Gastrocnemius medialis (tissue), 4 donors: ENCODE data around the gene NFRKB. TPM values are rescaled to one million over a fixed set of nuclear protein-coding genes. Genes with fewer than 3 reads are reported as not detected.

Experiments
- ATAC-seq, 2 donors: fragments of 150-250 bp; one replicate each; pipeline ENCODE4 v1.9.1; 2016
- DNase-seq, 2 donors: peaks; one replicate each; pipeline ENCODE4 v3.0.0-alpha.2; 2019
- H3K27ac ChIP-seq, 4 donors: fragments of 200-600 bp; sonication (generic); 1 replicate in 1 of 4; 2 replicates in 3 of 4; pipeline ENCODE4 v1.5.1; 2016 to 2018; ENCODE audit warnings: mild to moderate bottlenecking in 2 of 4, moderate library complexity in 1 of 4
- H3K27me3 ChIP-seq, 3 donors: fragments of 200-600 bp; sonication (generic) in 2 of 3; 1 replicate in 1 of 3; 2 replicates in 2 of 3; pipeline versions ENCODE4 v1.5.1 to v1.6.0; 2016 to 2019; ENCODE audit warnings: mild to moderate bottlenecking in 1 of 3, moderate library complexity in 1 of 3
- H3K36me3 ChIP-seq, 2 donors: fragments of 200-600 bp; sonication (generic) in 1 of 2; one replicate each; pipeline ENCODE4 v1.5.1; 2017 to 2018
- H3K4me1 ChIP-seq, 2 donors: fragments of 200-600 bp; sonication (generic) in 1 of 2; one replicate each; pipeline ENCODE4 v1.5.1; 2016 to 2017; ENCODE audit warnings: mild to moderate bottlenecking in 2 of 2
- H3K4me3 ChIP-seq, 4 donors: fragments of 200-600 bp; sonication (generic) in 3 of 4; 1 replicate in 1 of 4; 2 replicates in 3 of 4; pipeline ENCODE4 v1.5.1; 2016 to 2019; ENCODE audit warnings: mild to moderate bottlenecking in 2 of 4
- H3K9me3 ChIP-seq, 3 donors: fragments of 200-600 bp; sonication (generic) in 2 of 3; 1 replicate in 1 of 3; 2 replicates in 2 of 3; pipeline ENCODE4 v1.5.1; 2016 to 2019
- POLR2A ChIP-seq, 2 donors: fragments of 450-650 bp; IDR thresholded peaks; one replicate each; pipeline ENCODE4 v1.6.1; 2017; ENCODE audit warnings: antibody characterized with exemption in 2 of 2, mild to moderate bottlenecking in 2 of 2, moderate library complexity in 2 of 2
- in situ Hi-C, 4 donors: fragments of 200-750 bp; cut with MboI; loops; one replicate each; pipeline versions ENCODE4 v1.15.0 to v1.8.0; 2017; ENCODE audit warnings: low sequenced_read_pairs in 4 of 4
- intact Hi-C: fragments of 100-400 bp; cut with DNase I; formaldehyde crosslinking; loops from one replicate; pipeline ENCODE4 v1.15.1; 2023; ENCODE audit warnings: low total_unique reads
- total RNA-seq, 4 donors: library from RNA; depleted of rRNA; stranded (reverse); fragments of >200 nt; gene quantifications; one replicate each; pipeline versions ENCODE4 v1.1.0 to v1.2.3, GENCODE V29; 2016
- TF ChIP-seq, protein P1 (sequence below), 5 experiments: fragments of 450-650 bp in 3 of 5; fragments of 200-600 bp in 2 of 5; sonication (generic) in 2 of 5; IDR thresholded peaks in 4 of 5; conservative IDR thresholded peaks in 1 of 5; 1 replicate in 4 of 5; 2 replicates in 1 of 5; pipeline ENCODE4 v1.5.1; 2016 to 2019; ENCODE audit warnings: antibody characterized with exemption in 5 of 5, mild to moderate bottlenecking in 3 of 5, moderate library complexity in 3 of 5

Gene NFRKB
- total RNA-seq, 4 donors from 2014 or later: 22.5 to 34.3 (median 23.4) TPM

DNA sequence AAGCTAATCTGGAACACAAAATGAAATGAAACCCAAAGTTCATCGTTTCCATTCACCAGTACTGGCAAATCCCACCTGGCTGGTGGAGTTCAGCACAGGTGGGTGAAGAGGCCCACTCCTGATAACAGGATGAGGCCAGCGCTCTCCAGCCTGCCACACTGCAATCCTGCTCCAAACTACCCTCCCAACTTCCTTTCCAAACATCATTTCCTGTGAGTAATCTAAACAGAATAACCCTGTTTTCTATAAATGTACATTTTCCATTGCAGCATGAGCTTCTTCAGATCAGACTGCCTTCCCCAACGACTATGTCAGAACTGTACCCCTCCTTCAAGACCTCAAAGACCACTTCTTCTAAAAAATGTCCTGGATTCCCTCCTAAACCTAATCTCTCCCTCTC lies 15.9 kb upstream of the NFRKB start:
- intact Hi-C loops (no loop called here), in situ Hi-C loops (no loop called here)
- ATAC-seq: no peak
- Histone ChIP-seq H3K27me3 (no peaks in the 10 kb centered on the region), H3K9me3 (no peaks in the 10 kb centered on the region), H3K4me3 (no peak overlapping the region), H3K36me3 (peaks cover 2 to 56% of the 10 kb centered on the region in 2 donors), H3K27ac (no peak overlapping the region), H3K4me1 (no peaks in the 10 kb centered on the region)
- no peak for DNase-seq
- TF ChIP-seq, protein P1, sequence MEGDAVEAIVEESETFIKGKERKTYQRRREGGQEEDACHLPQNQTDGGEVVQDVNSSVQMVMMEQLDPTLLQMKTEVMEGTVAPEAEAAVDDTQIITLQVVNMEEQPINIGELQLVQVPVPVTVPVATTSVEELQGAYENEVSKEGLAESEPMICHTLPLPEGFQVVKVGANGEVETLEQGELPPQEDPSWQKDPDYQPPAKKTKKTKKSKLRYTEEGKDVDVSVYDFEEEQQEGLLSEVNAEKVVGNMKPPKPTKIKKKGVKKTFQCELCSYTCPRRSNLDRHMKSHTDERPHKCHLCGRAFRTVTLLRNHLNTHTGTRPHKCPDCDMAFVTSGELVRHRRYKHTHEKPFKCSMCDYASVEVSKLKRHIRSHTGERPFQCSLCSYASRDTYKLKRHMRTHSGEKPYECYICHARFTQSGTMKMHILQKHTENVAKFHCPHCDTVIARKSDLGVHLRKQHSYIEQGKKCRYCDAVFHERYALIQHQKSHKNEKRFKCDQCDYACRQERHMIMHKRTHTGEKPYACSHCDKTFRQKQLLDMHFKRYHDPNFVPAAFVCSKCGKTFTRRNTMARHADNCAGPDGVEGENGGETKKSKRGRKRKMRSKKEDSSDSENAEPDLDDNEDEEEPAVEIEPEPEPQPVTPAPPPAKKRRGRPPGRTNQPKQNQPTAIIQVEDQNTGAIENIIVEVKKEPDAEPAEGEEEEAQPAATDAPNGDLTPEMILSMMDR (IDR thresholded peaks at IDR 0.05 in 4 of 5, conservative IDR thresholded peaks at IDR 0.05 in 1 of 5): no peak
- TF ChIP-seq POLR2A (IDR thresholded peaks at IDR 0.05): no peak

DNA sequence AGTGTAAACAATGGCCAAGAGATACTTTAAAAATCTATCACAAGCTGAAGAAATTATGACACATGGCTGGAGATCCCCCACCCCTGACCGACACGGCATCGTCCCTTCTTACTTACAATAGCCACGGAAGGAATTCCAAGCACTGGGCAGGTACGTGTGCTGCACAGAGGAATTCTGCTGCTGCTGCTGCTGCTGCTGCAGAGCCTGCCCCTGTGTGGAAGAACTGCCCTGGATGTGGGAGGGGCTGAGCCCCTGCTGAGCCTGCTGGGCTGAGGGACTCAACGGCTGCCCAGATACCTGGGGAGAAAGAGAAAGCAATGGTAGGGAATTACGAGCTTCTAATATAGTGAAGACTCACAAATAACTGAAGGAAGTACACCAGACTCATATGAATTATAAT lies 15.0 kb upstream of the NFRKB start:
- Histone ChIP-seq H3K9me3 (no peaks in the 10 kb centered on the region), H3K4me3 (no peak overlapping the region), H3K36me3 (peaks cover 2 to 54% of the 10 kb centered on the region in 2 donors), H3K27ac (no peak overlapping the region), H3K4me1 (no peaks in the 10 kb centered on the region), H3K27me3 (no peaks in the 10 kb centered on the region)
- in situ Hi-C loops: no loop called here
- DNase-seq (no peak), ATAC-seq (no peak)
- TF ChIP-seq POLR2A (IDR thresholded peaks at IDR 0.05): no peak
- TF ChIP-seq, protein P1 (IDR thresholded peaks at IDR 0.05 in 4 of 5, conservative IDR thresholded peaks at IDR 0.05 in 1 of 5): no peak
- intact Hi-C loops: no loop called here

DNA sequence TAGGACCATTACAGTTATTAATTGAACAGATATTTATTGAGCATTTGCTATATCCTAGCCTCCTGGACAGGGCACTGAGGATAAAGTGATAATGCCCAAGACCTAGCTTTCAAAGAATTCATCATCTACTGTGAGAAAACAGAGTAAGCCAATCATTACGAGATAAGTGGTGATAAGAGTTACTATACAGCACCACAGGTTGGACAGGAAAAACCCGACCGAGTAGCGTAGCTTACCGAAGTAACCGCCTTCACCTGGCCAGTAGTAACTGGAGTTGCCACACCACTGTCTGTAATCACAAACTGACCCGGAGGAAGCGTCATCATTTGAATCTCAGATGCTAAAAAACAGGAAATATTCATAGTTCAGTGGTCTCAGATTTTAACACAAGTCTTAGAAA lies 10.0 kb upstream of the NFRKB start:
- no peaks in the 10 kb centered on the region for H3K27me3 ChIP-seq
- DNase-seq (no peak), ATAC-seq (no peak)
- peaks cover 0 to 65% of the 10 kb centered on the region in 2 donors for H3K36me3 ChIP-seq
- TF ChIP-seq, protein P1 (IDR thresholded peaks at IDR 0.05 in 4 of 5, conservative IDR thresholded peaks at IDR 0.05 in 1 of 5): no peak
- TF ChIP-seq POLR2A (IDR thresholded peaks at IDR 0.05): no peak
- H3K9me3 ChIP-seq: no peaks in the 10 kb centered on the region
- H3K27ac ChIP-seq: no peak overlapping the region
- in situ Hi-C loops (no loop called here), intact Hi-C loops (no loop called here)
- H3K4me3 ChIP-seq: no peak overlapping the region
- H3K4me1 ChIP-seq: no peaks in the 10 kb centered on the region

DNA sequence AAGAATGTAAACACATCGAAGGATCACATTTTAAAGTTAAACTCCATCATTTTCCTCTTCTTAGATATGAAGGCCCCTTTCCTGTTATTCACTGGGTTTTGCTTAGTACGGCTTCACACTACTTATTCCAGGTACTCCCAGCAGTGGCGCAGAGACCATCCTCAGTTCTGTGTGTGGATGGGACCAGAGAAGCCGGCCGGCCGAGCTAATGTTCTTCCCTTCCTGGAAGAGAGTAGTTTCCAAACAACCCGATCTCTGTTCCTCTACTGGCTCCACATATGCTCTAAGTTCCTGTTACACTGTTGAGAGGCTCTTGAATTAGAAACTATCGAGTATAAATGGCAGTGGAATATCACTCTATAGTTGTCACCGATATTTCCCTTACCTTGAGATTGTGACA lies 684 bp upstream of the NFRKB start:
- TF ChIP-seq, protein P1 (IDR thresholded peaks at IDR 0.05 in 4 of 5, conservative IDR thresholded peaks at IDR 0.05 in 1 of 5): no peak
- TF ChIP-seq POLR2A (IDR thresholded peaks at IDR 0.05): no peak
- peaks cover 13 to 18% of the 10 kb centered on the region in 2 donors for H3K4me1 ChIP-seq
- H3K36me3 ChIP-seq: peaks cover 0 to 28% of the 10 kb centered on the region in 2 donors
- intact Hi-C loops (loop anchor here (5.0 kb wide), 1 partner anchor 171 kb away; the partner anchor contains the start of gene APLP2), in situ Hi-C loops (loop anchor here (25.0 kb wide), 1 partner anchor 1016 kb away; the partner anchor contains the start of gene SNX19 (in 4 of the 4))
- H3K27me3 ChIP-seq: no peaks in the 10 kb centered on the region
- DNase-seq (no peak), ATAC-seq (peak; percentile 8 to 21)
- peak overlapping the region; percentile 85 to 96 (median 92) for H3K27ac ChIP-seq
- no peaks in the 10 kb centered on the region for H3K9me3 ChIP-seq
- peak overlapping the region; percentile 76 to 100 (median 96) for H3K4me3 ChIP-seq
